Kidney (tissue), 14 donors: ENCODE measurements around the gene KCNJ15. TPM values are rescaled to one million over a fixed set of nuclear protein-coding genes. Genes with fewer than 3 reads are reported as not detected.

Source experiments
- DNase-seq, 5 donors: peaks; one replicate each; pipeline ENCODE4 v3.0.0-alpha.2; 2013 to 2020
- FAIRE-seq: peaks from 2 replicates; lab custom pipeline; 2012; peaks lifted over from hg19 to GRCh38; lab: Jason Lieb, UNC
- H3K27ac ChIP-seq, 2 donors: one replicate each; pipeline ENCODE4 v1.7.0; 2013; ENCODE audit warnings: low read depth in 2 of 2, low read length in 2 of 2, inconsistent platforms in 1 of 2
- H3K27me3 ChIP-seq: one replicate; pipeline ENCODE4 v1.7.1; 2013; ENCODE audit warnings: low read length, inconsistent platforms; ENCODE audit not compliant: control insufficient read depth, insufficient read depth
- H3K36me3 ChIP-seq, 3 donors: one replicate each; pipeline versions ENCODE4 v1.7.0 to v1.7.1; 2013; ENCODE audit warnings: low read length in 3 of 3, control low read depth in 1 of 3, inconsistent platforms in 1 of 3; ENCODE audit not compliant: insufficient read depth in 3 of 3, control insufficient read depth in 2 of 3
- H3K4me1 ChIP-seq, 3 donors: one replicate each; pipeline versions ENCODE4 v1.7.0 to v1.7.1; 2013; ENCODE audit warnings: low read length in 3 of 3, inconsistent platforms in 1 of 3, low read depth in 1 of 3; ENCODE audit not compliant: control insufficient read depth in 2 of 3, insufficient read depth in 2 of 3
- H3K4me3 ChIP-seq, 3 donors: one replicate each; pipeline versions ENCODE4 v1.7.0 to v1.8.1; 2013; ENCODE audit warnings: low read length in 3 of 3, control low read depth in 1 of 3, inconsistent platforms in 1 of 3
- H3K9ac ChIP-seq, 3 donors: one replicate each; pipeline versions ENCODE4 v1.7.0 to v1.7.1; 2013; ENCODE audit warnings: low read length in 3 of 3, control low read depth in 1 of 3, inconsistent platforms in 1 of 3
- H3K9me3 ChIP-seq, 3 donors: one replicate each; pipeline versions ENCODE4 v1.7.0 to v1.7.1; 2013; ENCODE audit warnings: low read length in 3 of 3, control low read depth in 1 of 3, inconsistent platforms in 1 of 3; ENCODE audit not compliant: control insufficient read depth in 2 of 3, insufficient read depth in 1 of 3
- intact Hi-C: fragments of 100-400 bp; cut with DNase I; formaldehyde crosslinking; loops from one replicate; pipeline ENCODE4 v1.11.1; 2022
- polyA plus RNA-seq: library from polyadenylated mRNA; stranded (reverse); fragments of 350-450 nt; fragmentation: Illumina TruSeq; extraction: RNeasy Lipid Tissue Mini Kit (QIAGEN cat#74804); gene quantifications from one replicate; pipeline ENCODE4 v1.2.3, GENCODE V29; 2014; ENCODE audit warnings: low read depth, low replicate concordance; ENCODE audit not compliant: insufficient read depth
- total RNA-seq: library from RNA; stranded (reverse); fragmentation: NEBNext Ultra II Directional; extraction: Animal tissue kit (Norgen Biotek cat#: 25700); gene quantifications from one replicate; pipeline ENCODE4 v1.2.1, GENCODE V29; 2021
- TF ChIP-seq, protein P1 (sequence below): IDR thresholded peaks from 3 replicates; pipeline ENCODE4 v1.5.1; 2012; ENCODE audit warnings: mild to moderate bottlenecking, moderate library complexity, borderline replicate concordance; ENCODE audit not compliant: insufficient read depth; ENCODE audit errors: extremely low read depth
- donor health status: control.
- donor health status: control.
- donor health status: control.
- donor health status: control.
- donor health status: control.
- donor health status: DM: yes; HTN: yes; CAD: no.
- donor health status: Normal renal cell carcinoma (clear cell type).

KCNJ15 gene
- total and polyA plus RNA-seq, 2 donors from 2014 or later, result 102 to 142 TPM

GRCh38 chr21:38311765-38312164 is 55.0 kb downstream of the KCNJ15 start:
- TF ChIP-seq, protein P1, sequence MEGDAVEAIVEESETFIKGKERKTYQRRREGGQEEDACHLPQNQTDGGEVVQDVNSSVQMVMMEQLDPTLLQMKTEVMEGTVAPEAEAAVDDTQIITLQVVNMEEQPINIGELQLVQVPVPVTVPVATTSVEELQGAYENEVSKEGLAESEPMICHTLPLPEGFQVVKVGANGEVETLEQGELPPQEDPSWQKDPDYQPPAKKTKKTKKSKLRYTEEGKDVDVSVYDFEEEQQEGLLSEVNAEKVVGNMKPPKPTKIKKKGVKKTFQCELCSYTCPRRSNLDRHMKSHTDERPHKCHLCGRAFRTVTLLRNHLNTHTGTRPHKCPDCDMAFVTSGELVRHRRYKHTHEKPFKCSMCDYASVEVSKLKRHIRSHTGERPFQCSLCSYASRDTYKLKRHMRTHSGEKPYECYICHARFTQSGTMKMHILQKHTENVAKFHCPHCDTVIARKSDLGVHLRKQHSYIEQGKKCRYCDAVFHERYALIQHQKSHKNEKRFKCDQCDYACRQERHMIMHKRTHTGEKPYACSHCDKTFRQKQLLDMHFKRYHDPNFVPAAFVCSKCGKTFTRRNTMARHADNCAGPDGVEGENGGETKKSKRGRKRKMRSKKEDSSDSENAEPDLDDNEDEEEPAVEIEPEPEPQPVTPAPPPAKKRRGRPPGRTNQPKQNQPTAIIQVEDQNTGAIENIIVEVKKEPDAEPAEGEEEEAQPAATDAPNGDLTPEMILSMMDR, result no peak
- H3K9me3 ChIP-seq, result no peaks in the 10 kb centered on the region
- H3K4me1 ChIP-seq, result peaks cover 8 to 32% (median 22%) of the 10 kb centered on the region in 3 donors
- no peaks in the 10 kb centered on the region for H3K27me3 ChIP-seq
- DNase-seq, result no peak
- FAIRE-seq, result no peak
- intact Hi-C loops, result no loop called here
- no peak overlapping the region for H3K4me3 ChIP-seq
- H3K9ac ChIP-seq, result no peak overlapping the region
- H3K27ac ChIP-seq, result peak overlapping the region; percentile 62 to 85
- H3K36me3 ChIP-seq, result no peaks in the 10 kb centered on the region

- H3K27me3 ChIP-seq, result no peaks in the 10 kb centered on the region
- no peak overlapping the region for H3K4me3 ChIP-seq
- no peak overlapping the region for H3K9ac ChIP-seq
- TF ChIP-seq, protein P1, result no peak
- DNase-seq (peak in 1 of 5 donors; percentile 44), FAIRE-seq (no peak)
- peaks cover 8 to 32% (median 22%) of the 10 kb centered on the region in 3 donors for H3K4me1 ChIP-seq
- no peaks in the 10 kb centered on the region for H3K9me3 ChIP-seq
- intact Hi-C loops, result no loop called here
- no peaks in the 10 kb centered on the region for H3K36me3 ChIP-seq
- H3K27ac ChIP-seq, result peak overlapping the region; percentile 43 to 85
Observed at GRCh38 chr21:38312822-38313221, 56.0 kb downstream of the KCNJ15 start.

- H3K27me3 ChIP-seq, result no peaks in the 10 kb centered on the region
- H3K36me3 ChIP-seq, result no peaks in the 10 kb centered on the region
- FAIRE-seq (no peak), DNase-seq (no peak)
- TF ChIP-seq, protein P1, result no peak
- no peak overlapping the region for H3K9ac ChIP-seq
- intact Hi-C loops, result no loop called here
- H3K4me1 ChIP-seq, result peaks cover 8 to 28% (median 22%) of the 10 kb centered on the region in 3 donors
- H3K9me3 ChIP-seq, result no peaks in the 10 kb centered on the region
- no peak overlapping the region for H3K4me3 ChIP-seq
- peak overlapping the region in 1 of 2 donors; percentile 43 for H3K27ac ChIP-seq
Observed at GRCh38 chr21:38314558-38314957, 57.8 kb downstream of the KCNJ15 start.

DNA sequence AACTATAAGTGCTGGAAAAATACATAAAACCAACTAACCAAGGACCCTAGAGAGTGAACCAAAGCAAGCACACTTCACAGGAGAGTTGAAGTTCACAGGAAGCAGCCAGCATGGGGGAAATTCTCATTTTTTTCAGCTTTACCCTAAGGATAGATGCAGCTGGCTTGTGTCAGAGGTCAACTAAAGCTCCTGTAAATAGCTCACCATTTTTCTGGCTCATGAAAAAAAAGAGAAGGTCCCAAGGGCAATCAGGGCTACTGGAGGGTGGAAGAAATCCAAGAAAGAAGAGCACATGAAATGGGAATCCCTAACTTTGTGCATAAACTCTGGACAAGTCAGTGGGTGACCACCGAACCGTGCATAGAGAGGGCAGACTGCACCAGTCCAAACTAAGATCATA is 58.3 kb downstream of the KCNJ15 start:
- no peaks in the 10 kb centered on the region for H3K36me3 ChIP-seq
- H3K9ac ChIP-seq, result no peak overlapping the region
- DNase-seq (peak in 3 of 5 donors; percentile 69 to 86 (median 75)), FAIRE-seq (no peak)
- H3K27me3 ChIP-seq, result no peaks in the 10 kb centered on the region
- TF ChIP-seq, protein P1, result no peak
- H3K27ac ChIP-seq, result peak overlapping the region; percentile 14 to 43
- no peaks in the 10 kb centered on the region for H3K9me3 ChIP-seq
- H3K4me3 ChIP-seq, result no peak overlapping the region
- intact Hi-C loops, result no loop called here
- peaks cover 8 to 28% (median 22%) of the 10 kb centered on the region in 3 donors for H3K4me1 ChIP-seq
